ENCODE data around the gene GALNS. TPM values are rescaled to one million over a fixed set of nuclear protein-coding genes. Genes with fewer than 3 reads are reported as not detected.

Gene GALNS
- polyA plus RNA-seq, 1 donor from 2014 or later: 19.4 TPM

- Histone ChIP-seq H3K27ac (ENCODE audit: low read length) (no peak overlapping the region), H3K9me2 (ENCODE audit: insufficient read depth, low read length) (no peaks in the 10 kb centered on the region), H3K79me2 (replicated peaks; ENCODE audit: insufficient read depth, low read length) (no peaks in the 10 kb centered on the region), H3K4me2 (ENCODE audit: low read length) (no peak overlapping the region), H3K9ac (ENCODE audit: low read length) (no peak overlapping the region), H4K20me1 (ENCODE audit: insufficient read depth) (no peaks in the 10 kb centered on the region), H3K4me3 (ENCODE audit: low read length) (no peak overlapping the region), H3K36me3 (ENCODE audit: insufficient read depth, low read length) (no peaks in the 10 kb centered on the region), H2AFZ (ENCODE audit: low read depth, low read length) (no peak overlapping the region), H3K27me3 (ENCODE audit: insufficient read depth, low read depth, low read length) (no peaks in the 10 kb centered on the region), H3F3A (ENCODE audit: insufficient read depth, low read length, poor library complexity, severe bottlenecking) (no peaks in the 10 kb centered on the region), H3K9me3 (ENCODE audit: low read length) (no peaks in the 10 kb centered on the region)
- TF ChIP-seq CTCF (IDR thresholded peaks at IDR 0.05; ENCODE audit: poor library complexity, severe bottlenecking): no peak
- TF ChIP-seq RAD21 (conservative IDR thresholded peaks at IDR 0.05): no peak
- TF ChIP-seq REST (IDR thresholded peaks at IDR 0.05; ENCODE audit: borderline replicate concordance): no peak
- no peak for TF ChIP-seq EZH2 (IDR thresholded peaks at IDR 0.05; ENCODE audit: borderline replicate concordance, insufficient read depth, low read length, poor library complexity, severe bottlenecking)
- TF ChIP-seq SMC3 (conservative IDR thresholded peaks at IDR 0.05; ENCODE audit: poor library complexity): no peak
- TF ChIP-seq TAF1 (IDR thresholded peaks at IDR 0.05; ENCODE audit: low read depth): no peak
- TF ChIP-seq POLR2AphosphoS5 (IDR thresholded peaks at IDR 0.05): no peak
- no peak for TF ChIP-seq EP300 (conservative IDR thresholded peaks at IDR 0.05; ENCODE audit: poor library complexity, severe bottlenecking)
- TF ChIP-seq MXI1 (conservative IDR thresholded peaks at IDR 0.05; ENCODE audit: poor library complexity, severe bottlenecking): no peak
Observed at GRCh38 chr16:88798073-88798472, 58.7 kb downstream of the GALNS start.

- Histone ChIP-seq H3K27me3 (ENCODE audit: insufficient read depth, low read depth, low read length) (no peaks in the 10 kb centered on the region), H3K4me2 (ENCODE audit: low read length) (no peak overlapping the region), H3K4me3 (ENCODE audit: low read length) (no peak overlapping the region), H2AFZ (ENCODE audit: low read depth, low read length) (no peak overlapping the region), H3K9me2 (ENCODE audit: insufficient read depth, low read length) (no peaks in the 10 kb centered on the region), H3F3A (ENCODE audit: insufficient read depth, low read length, poor library complexity, severe bottlenecking) (no peaks in the 10 kb centered on the region), H3K9ac (ENCODE audit: low read length) (no peak overlapping the region), H3K36me3 (ENCODE audit: insufficient read depth, low read length) (no peaks in the 10 kb centered on the region), H4K20me1 (ENCODE audit: insufficient read depth) (no peaks in the 10 kb centered on the region), H3K27ac (ENCODE audit: low read length) (no peak overlapping the region), H3K79me2 (replicated peaks; ENCODE audit: insufficient read depth, low read length) (no peaks in the 10 kb centered on the region), H3K9me3 (ENCODE audit: low read length) (no peaks in the 10 kb centered on the region)
- TF ChIP-seq REST (IDR thresholded peaks at IDR 0.05; ENCODE audit: borderline replicate concordance) (no peak), TAF1 (IDR thresholded peaks at IDR 0.05; ENCODE audit: low read depth) (no peak), CTCF (IDR thresholded peaks at IDR 0.05; ENCODE audit: poor library complexity, severe bottlenecking) (no peak), RAD21 (conservative IDR thresholded peaks at IDR 0.05) (no peak), POLR2AphosphoS5 (IDR thresholded peaks at IDR 0.05) (no peak), EZH2 (IDR thresholded peaks at IDR 0.05; ENCODE audit: borderline replicate concordance, insufficient read depth, low read length, poor library complexity, severe bottlenecking) (no peak), MXI1 (conservative IDR thresholded peaks at IDR 0.05; ENCODE audit: poor library complexity, severe bottlenecking) (no peak), EP300 (conservative IDR thresholded peaks at IDR 0.05; ENCODE audit: poor library complexity, severe bottlenecking) (no peak), SMC3 (conservative IDR thresholded peaks at IDR 0.05; ENCODE audit: poor library complexity) (no peak)
Observed at GRCh38 chr16:88796278-88796677, 60.5 kb downstream of the GALNS start.
